Glutamatergic neuron (in vitro differentiated cells): ENCODE measurements around the gene NET1. TPM values are rescaled to one million over a fixed set of nuclear protein-coding genes. Genes with fewer than 3 reads are reported as not detected.

ENCODE experiments used
- DNase-seq: peaks from one replicate; pipeline ENCODE4 v3.0.0; 2022
- H3K27ac Mint-ChIP-seq: one replicate; pipeline ENCODE4 v1.8.0; 2020; ENCODE audit warnings: mild to moderate bottlenecking, mixed read lengths, inconsistent platforms; ENCODE audit not compliant: unreplicated experiment
- H3K27me3 Mint-ChIP-seq: one replicate; pipeline ENCODE4 v1.8.0; 2020; ENCODE audit warnings: mild to moderate bottlenecking, moderate library complexity, mixed read lengths, inconsistent platforms; ENCODE audit not compliant: unreplicated experiment
- H3K36me3 Mint-ChIP-seq: one replicate; pipeline ENCODE4 v1.8.0; 2020; ENCODE audit warnings: mild to moderate bottlenecking, mixed read lengths, inconsistent platforms; ENCODE audit not compliant: unreplicated experiment
- H3K4me1 Mint-ChIP-seq: one replicate; pipeline ENCODE4 v1.8.0; 2020; ENCODE audit warnings: mild to moderate bottlenecking, low read depth, mixed read lengths, inconsistent platforms; ENCODE audit not compliant: unreplicated experiment
- H3K4me3 Mint-ChIP-seq: one replicate; pipeline ENCODE4 v1.8.0; 2020; ENCODE audit warnings: mild to moderate bottlenecking, mixed read lengths, inconsistent platforms; ENCODE audit not compliant: unreplicated experiment
- H3K9me3 Mint-ChIP-seq: one replicate; pipeline ENCODE4 v1.8.0; 2020; ENCODE audit warnings: mild to moderate bottlenecking, moderate library complexity, mixed read lengths, inconsistent platforms; ENCODE audit not compliant: unreplicated experiment
- CTCF ChIP-seq: fragments of 200-600 bp; sonication (generic); IDR thresholded peaks from one replicate; pipeline ENCODE4 v1.5.0; 2021; ENCODE audit not compliant: partially characterized antibody, unreplicated experiment
- total RNA-seq: library from RNA; stranded (reverse); fragmentation: NEBNext Ultra II Directional; extraction: Animal tissue kit (Norgen Biotek cat#: 25700); gene quantifications from one replicate; pipeline ENCODE4 v1.2.1, GENCODE V29; 2021; ENCODE audit not compliant: unreplicated experiment

The NET1 gene
- total RNA-seq, 1 donor from 2014 or later = 63.8 TPM

GRCh38 chr10:5369362-5370158 lies 42.8 kb upstream of the NET1 start:
- peaks cover 5% of the 10 kb centered on the region for H3K36me3 Mint-ChIP-seq
- no peak for DNase-seq
- peaks cover 7% of the 10 kb centered on the region for H3K9me3 Mint-ChIP-seq
- TF ChIP-seq CTCF = no peak
- H3K27me3 Mint-ChIP-seq = peaks cover 5% of the 10 kb centered on the region
- no peak overlapping the region for H3K4me3 Mint-ChIP-seq
- H3K27ac Mint-ChIP-seq = peak overlapping the region; percentile 4
- H3K4me1 Mint-ChIP-seq = no peaks in the 10 kb centered on the region

- H3K27ac Mint-ChIP-seq = no peak overlapping the region
- no peak for TF ChIP-seq CTCF
- no peak overlapping the region for H3K4me3 Mint-ChIP-seq
Observed at GRCh38 chr10:5370493-5371352, 41.6 kb upstream of the NET1 start.

GRCh38 chr10:5373307-5373706 lies 39.0 kb upstream of the NET1 start:
- Mint-ChIP-seq H3K4me3 (no peak overlapping the region), H3K9me3 (peaks cover 7% of the 10 kb centered on the region), H3K27me3 (peaks cover 3% of the 10 kb centered on the region), H3K27ac (no peak overlapping the region), H3K36me3 (peaks cover 5% of the 10 kb centered on the region), H3K4me1 (no peaks in the 10 kb centered on the region)
- no peak for DNase-seq
- no peak for TF ChIP-seq CTCF

More at GRCh38 chr10:5370493-5371352, 41.6 kb upstream of the NET1 start:
- Mint-ChIP-seq H3K4me1 (no peaks in the 10 kb centered on the region), H3K36me3 (peaks cover 5% of the 10 kb centered on the region), H3K27me3 (peaks cover 5% of the 10 kb centered on the region), H3K9me3 (peaks cover 7% of the 10 kb centered on the region)
- no peak for DNase-seq

- H3K27ac Mint-ChIP-seq = no peak overlapping the region
- no peak for DNase-seq
- TF ChIP-seq CTCF = no peak
- peaks cover 5% of the 10 kb centered on the region for H3K36me3 Mint-ChIP-seq
- H3K9me3 Mint-ChIP-seq = peaks cover 7% of the 10 kb centered on the region
- peaks cover 2% of the 10 kb centered on the region for H3K27me3 Mint-ChIP-seq
- no peak overlapping the region for H3K4me3 Mint-ChIP-seq
- no peaks in the 10 kb centered on the region for H3K4me1 Mint-ChIP-seq
Observed at GRCh38 chr10:5373891-5374611, 38.3 kb upstream of the NET1 start.
